GM12878 (cell line): ENCODE results near the gene ARHGAP5.

Experiments used
- EGR1 ChIP-seq, 2 experiments: IDR thresholded peaks; 1 replicate in 1 of 2; 2 replicates in 1 of 2; pipeline ENCODE4 v1.6.1; 2011 to 2012; ENCODE audit warnings: low read depth in 2 of 2, low read length in 2 of 2, borderline replicate concordance in 1 of 2, mild to moderate bottlenecking in 1 of 2, moderate library complexity in 1 of 2
- NBN ChIP-seq: fragments of 450-650 bp; IDR thresholded peaks from 2 replicates; pipeline ENCODE4 v1.6.1; 2016
- NFIC ChIP-seq: IDR thresholded peaks from 2 replicates; pipeline ENCODE4 v1.6.1; 2012; ENCODE audit warnings: low read depth, mild to moderate bottlenecking, inconsistent platforms, low read length, moderate library complexity
- NRF1 ChIP-seq: conservative IDR thresholded peaks from 2 replicates; pipeline ENCODE4 v1.6.1; 2011; ENCODE audit warnings: mild to moderate bottlenecking, low read depth, low read length, improper control_type of control experiment
- POLR2A ChIP-seq: IDR thresholded peaks from 2 replicates; pipeline ENCODE4 v1.6.1; 2011; ENCODE audit warnings: low read depth, mild to moderate bottlenecking, low read length
- SIN3A ChIP-seq: IDR thresholded peaks from 2 replicates; pipeline ENCODE4 v1.6.1; 2012; ENCODE audit warnings: low read depth, low read length, improper control_type of control experiment
- ZNF622 ChIP-seq: fragments of 450-650 bp; IDR thresholded peaks from 2 replicates; pipeline ENCODE4 v1.6.1; 2017; ENCODE audit warnings: mild to moderate bottlenecking, inconsistent platforms
- TF ChIP-seq, protein P1 (sequence below), 3 experiments: IDR thresholded peaks in 2 of 3; conservative IDR thresholded peaks in 1 of 3; 2 replicates each; pipeline ENCODE4 v1.5.1; 2011; ENCODE audit warnings: low read depth in 3 of 3, low read length in 3 of 3, mild to moderate bottlenecking in 3 of 3, control low read depth in 2 of 3, moderate library complexity in 2 of 3, inconsistent platforms in 1 of 3, mixed read lengths in 1 of 3; ENCODE audit not compliant: control insufficient read depth in 2 of 3, insufficient read depth in 1 of 3; ENCODE audit errors: extremely low read depth in 1 of 3
- TF ChIP-seq, protein P2 (sequence below): IDR thresholded peaks from 2 replicates; pipeline ENCODE4 v1.6.1; 2012; ENCODE audit warnings: low read depth, low read length, improper control_type of control experiment

DNA sequence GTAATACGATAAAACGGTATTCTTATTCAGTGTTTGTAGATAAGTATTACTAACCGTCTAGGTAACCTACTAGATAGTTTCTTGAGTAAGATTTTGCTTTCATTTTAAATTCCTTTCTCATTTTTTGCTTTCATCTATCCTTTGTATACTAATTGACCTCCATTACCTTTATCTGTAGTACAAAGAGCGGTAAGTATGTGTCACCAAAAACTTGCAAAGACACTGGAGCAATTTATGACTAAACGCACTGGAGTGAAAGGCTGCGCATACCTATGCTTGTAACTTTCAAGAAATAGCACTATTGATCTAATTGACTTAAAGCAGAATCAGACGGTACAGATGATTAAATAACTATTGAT is 1.7 kb downstream of the ARHGAP5 start:
- TF ChIP-seq, protein P1, sequence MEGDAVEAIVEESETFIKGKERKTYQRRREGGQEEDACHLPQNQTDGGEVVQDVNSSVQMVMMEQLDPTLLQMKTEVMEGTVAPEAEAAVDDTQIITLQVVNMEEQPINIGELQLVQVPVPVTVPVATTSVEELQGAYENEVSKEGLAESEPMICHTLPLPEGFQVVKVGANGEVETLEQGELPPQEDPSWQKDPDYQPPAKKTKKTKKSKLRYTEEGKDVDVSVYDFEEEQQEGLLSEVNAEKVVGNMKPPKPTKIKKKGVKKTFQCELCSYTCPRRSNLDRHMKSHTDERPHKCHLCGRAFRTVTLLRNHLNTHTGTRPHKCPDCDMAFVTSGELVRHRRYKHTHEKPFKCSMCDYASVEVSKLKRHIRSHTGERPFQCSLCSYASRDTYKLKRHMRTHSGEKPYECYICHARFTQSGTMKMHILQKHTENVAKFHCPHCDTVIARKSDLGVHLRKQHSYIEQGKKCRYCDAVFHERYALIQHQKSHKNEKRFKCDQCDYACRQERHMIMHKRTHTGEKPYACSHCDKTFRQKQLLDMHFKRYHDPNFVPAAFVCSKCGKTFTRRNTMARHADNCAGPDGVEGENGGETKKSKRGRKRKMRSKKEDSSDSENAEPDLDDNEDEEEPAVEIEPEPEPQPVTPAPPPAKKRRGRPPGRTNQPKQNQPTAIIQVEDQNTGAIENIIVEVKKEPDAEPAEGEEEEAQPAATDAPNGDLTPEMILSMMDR (IDR thresholded peaks at IDR 0.05 in 2 of 3, conservative IDR thresholded peaks at IDR 0.05 in 1 of 3; ENCODE audit: control insufficient read depth in 2 of 3, extremely low read depth in 1 of 3, insufficient read depth in 1 of 3, low read depth in 3 of 3, low read length in 3 of 3) = no peak
- TF ChIP-seq SIN3A = no peak
- no peak for TF ChIP-seq EGR1 (IDR thresholded peaks at IDR 0.05; ENCODE audit: borderline replicate concordance in 1 of 2, low read depth in 2 of 2, low read length in 2 of 2)
- TF ChIP-seq, protein P2, sequence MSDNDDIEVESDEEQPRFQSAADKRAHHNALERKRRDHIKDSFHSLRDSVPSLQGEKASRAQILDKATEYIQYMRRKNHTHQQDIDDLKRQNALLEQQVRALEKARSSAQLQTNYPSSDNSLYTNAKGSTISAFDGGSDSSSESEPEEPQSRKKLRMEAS = no peak
- no peak for TF ChIP-seq ZNF622
- no peak for TF ChIP-seq NBN
- TF ChIP-seq POLR2A = no peak
- no peak for TF ChIP-seq NFIC
- TF ChIP-seq NRF1 = no peak
